Testis (tissue), 3 donors: ENCODE measurements around the gene TMC3. TPM values are rescaled to one million over a fixed set of nuclear protein-coding genes. Genes with fewer than 3 reads are reported as not detected.

Source experiments
- DNase-seq: peaks from one replicate; pipeline ENCODE4 v3.0.0-alpha.2; 2019
- H3K27ac ChIP-seq, 2 donors: fragments of 200-600 bp; sonication (generic); one replicate each; pipeline ENCODE4 v1.5.1; 2019
- H3K27me3 ChIP-seq: fragments of 200-600 bp; sonication (generic); one replicate; pipeline ENCODE4 v1.5.1; 2019
- H3K36me3 ChIP-seq: fragments of 200-600 bp; sonication (generic); one replicate; pipeline ENCODE4 v1.5.1; 2017; ENCODE audit warnings: low read depth; ENCODE audit errors: missing control alignments
- H3K4me1 ChIP-seq: fragments of 200-600 bp; sonication (generic); one replicate; pipeline ENCODE4 v1.5.1; 2019
- H3K4me3 ChIP-seq, 2 donors: fragments of 200-600 bp; sonication (generic); one replicate each; pipeline ENCODE4 v1.5.1; 2017 to 2019
- H3K9me3 ChIP-seq: fragments of 200-600 bp; sonication (generic); one replicate; pipeline ENCODE4 v1.5.1; 2017
- POLR2A ChIP-seq: fragments of 450-650 bp; IDR thresholded peaks from one replicate; pipeline ENCODE4 v1.6.1; 2017; ENCODE audit warnings: antibody characterized with exemption, mild to moderate bottlenecking, moderate library complexity
- WGBS, 2 donors: methylation state at CpG; one replicate each; pipeline ENCODE4 v1.1.5; 2018; 5-methylcytosine and 5-hydroxymethylcytosine counted together
- intact Hi-C: fragments of 100-400 bp; cut with DNase I; formaldehyde crosslinking; loops from one replicate; pipeline ENCODE4 v1.15.1; 2023; ENCODE audit warnings: low total_unique reads
- polyA plus RNA-seq: library from polyadenylated mRNA; stranded (reverse); fragments of 350-450 nt; fragmentation: Illumina TruSeq; extraction: RNeasy Lipid Tissue Mini Kit (QIAGEN cat#74804); gene quantifications from one replicate; pipeline ENCODE4 v1.2.3, GENCODE V29; 2014; ENCODE audit warnings: low read depth, low replicate concordance; ENCODE audit not compliant: insufficient read depth
- total RNA-seq, 2 donors: library from RNA; depleted of rRNA; stranded (reverse); fragments of >200 nt; gene quantifications; one replicate each; pipeline ENCODE4 v1.2.3, GENCODE V29; 2016
- TF ChIP-seq, protein P1 (sequence below), 3 experiments: fragments of 450-650 bp in 2 of 3; fragments of 200-600 bp in 1 of 3; sonication (generic) in 1 of 3; IDR thresholded peaks; one replicate each; pipeline ENCODE4 v1.5.1; 2016 to 2019; ENCODE audit warnings: antibody characterized with exemption in 3 of 3, mild to moderate bottlenecking in 2 of 3, moderate library complexity in 1 of 3

TMC3 gene
- total and polyA plus RNA-seq, 3 donors from 2014 or later: 0.16 to 0.31 (median 0.26) TPM

- 92 to 94% methylated on average over 4 to 5 of the region's 5 CpGs for WGBS, 2 donors
Observed at GRCh38 chr15:81314378-81314777, 59.6 kb downstream of the TMC3 start.

DNA sequence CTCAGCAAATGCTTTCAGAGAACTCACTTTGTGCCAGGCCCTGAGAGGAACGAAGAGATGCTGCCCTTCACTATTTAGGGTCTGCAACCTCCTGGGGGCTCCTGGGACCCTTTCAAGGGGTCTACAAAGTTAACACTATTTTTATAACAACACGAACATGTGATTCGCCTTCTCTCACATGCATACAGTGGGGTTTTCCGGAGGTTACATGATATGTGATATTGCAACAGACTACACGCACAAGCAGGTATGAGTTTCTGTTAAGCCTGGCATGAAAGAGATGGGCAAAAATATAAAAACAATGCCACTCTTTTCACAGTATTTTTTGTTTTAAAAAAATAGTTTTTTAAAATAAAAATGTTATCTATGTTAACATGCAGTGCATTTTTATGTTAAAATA is 60.3 kb downstream of the TMC3 start:
- TF ChIP-seq, protein P1, sequence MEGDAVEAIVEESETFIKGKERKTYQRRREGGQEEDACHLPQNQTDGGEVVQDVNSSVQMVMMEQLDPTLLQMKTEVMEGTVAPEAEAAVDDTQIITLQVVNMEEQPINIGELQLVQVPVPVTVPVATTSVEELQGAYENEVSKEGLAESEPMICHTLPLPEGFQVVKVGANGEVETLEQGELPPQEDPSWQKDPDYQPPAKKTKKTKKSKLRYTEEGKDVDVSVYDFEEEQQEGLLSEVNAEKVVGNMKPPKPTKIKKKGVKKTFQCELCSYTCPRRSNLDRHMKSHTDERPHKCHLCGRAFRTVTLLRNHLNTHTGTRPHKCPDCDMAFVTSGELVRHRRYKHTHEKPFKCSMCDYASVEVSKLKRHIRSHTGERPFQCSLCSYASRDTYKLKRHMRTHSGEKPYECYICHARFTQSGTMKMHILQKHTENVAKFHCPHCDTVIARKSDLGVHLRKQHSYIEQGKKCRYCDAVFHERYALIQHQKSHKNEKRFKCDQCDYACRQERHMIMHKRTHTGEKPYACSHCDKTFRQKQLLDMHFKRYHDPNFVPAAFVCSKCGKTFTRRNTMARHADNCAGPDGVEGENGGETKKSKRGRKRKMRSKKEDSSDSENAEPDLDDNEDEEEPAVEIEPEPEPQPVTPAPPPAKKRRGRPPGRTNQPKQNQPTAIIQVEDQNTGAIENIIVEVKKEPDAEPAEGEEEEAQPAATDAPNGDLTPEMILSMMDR (IDR thresholded peaks at IDR 0.05): no peak
- no peak for TF ChIP-seq POLR2A
- no peak for DNase-seq
- WGBS, 2 donors: 93 to 95% methylated on average over 5 of the region's 5 CpGs
- no peaks in the 10 kb centered on the region for H3K9me3 ChIP-seq
- H3K27ac ChIP-seq: peak overlapping the region in 1 of 2 donors; percentile 50
- no peaks in the 10 kb centered on the region for H3K27me3 ChIP-seq
- no peak overlapping the region for H3K4me3 ChIP-seq
- H3K36me3 ChIP-seq: no peaks in the 10 kb centered on the region
- H3K4me1 ChIP-seq: peaks cover 16% of the 10 kb centered on the region
- intact Hi-C loops: no loop called here

More at GRCh38 chr15:81314378-81314777, 59.6 kb downstream of the TMC3 start:
- H3K27me3 ChIP-seq: no peaks in the 10 kb centered on the region
- H3K36me3 ChIP-seq: no peaks in the 10 kb centered on the region
- H3K4me3 ChIP-seq: no peak overlapping the region
- DNase-seq: no peak
- H3K4me1 ChIP-seq: peaks cover 16% of the 10 kb centered on the region
- TF ChIP-seq, protein P1 (IDR thresholded peaks at IDR 0.05): no peak
- no peak for TF ChIP-seq POLR2A
- intact Hi-C loops: no loop called here
- H3K27ac ChIP-seq: no peak overlapping the region
- H3K9me3 ChIP-seq: no peaks in the 10 kb centered on the region

DNA sequence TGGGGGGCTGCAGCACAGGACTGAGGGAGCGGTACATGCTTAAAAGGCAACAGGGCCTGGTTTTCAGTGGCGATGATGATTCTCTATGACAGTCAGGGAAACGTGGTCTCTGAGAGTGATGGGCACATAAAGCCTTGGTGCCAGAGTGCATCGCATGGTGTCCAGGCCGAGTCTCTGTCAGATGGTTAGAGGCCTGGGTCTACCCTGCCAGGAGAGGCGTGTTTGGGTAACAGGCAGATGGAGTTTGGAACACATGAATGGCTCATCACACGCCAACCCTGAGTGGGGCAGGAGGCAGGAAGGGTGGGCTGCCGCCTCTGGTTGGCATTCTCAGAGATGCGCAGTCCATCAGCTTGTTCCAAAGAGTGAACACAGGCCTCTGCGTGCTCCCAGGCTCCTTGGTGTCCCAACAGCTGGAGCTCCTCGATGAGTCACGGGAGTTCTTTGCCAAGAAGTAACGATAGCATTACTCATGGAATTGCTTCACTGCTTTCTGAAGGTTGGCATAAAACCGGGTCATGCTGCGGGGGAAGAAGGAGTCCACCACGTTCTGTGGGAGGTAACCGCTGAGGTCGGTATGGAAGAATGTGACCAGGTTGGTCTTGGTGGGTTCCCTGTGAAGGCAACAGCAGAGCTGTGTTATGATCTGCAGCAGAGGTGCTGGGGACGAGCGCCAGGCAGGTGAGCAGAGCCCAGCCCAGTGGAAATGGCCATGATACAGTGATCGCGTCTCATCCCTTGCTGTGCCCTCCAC is 61.0 kb downstream of the TMC3 start:
- H3K27ac ChIP-seq: peak overlapping the region in 1 of 2 donors; percentile 50
- no peaks in the 10 kb centered on the region for H3K9me3 ChIP-seq
- intact Hi-C loops: no loop called here
- no peak overlapping the region for H3K4me3 ChIP-seq
- H3K36me3 ChIP-seq: no peaks in the 10 kb centered on the region
- peak; percentile 77 for DNase-seq
- H3K27me3 ChIP-seq: no peaks in the 10 kb centered on the region
- peaks cover 16% of the 10 kb centered on the region for H3K4me1 ChIP-seq
- 67 to 78% methylated on average over 22 of the region's 22 CpGs for WGBS, 2 donors
- TF ChIP-seq, protein P1 (IDR thresholded peaks at IDR 0.05): no peak
- TF ChIP-seq POLR2A: no peak

- Histone ChIP-seq H3K27me3 (no peaks in the 10 kb centered on the region), H3K4me3 (no peak overlapping the region), H3K9me3 (no peaks in the 10 kb centered on the region), H3K4me1 (peaks cover 16% of the 10 kb centered on the region), H3K36me3 (no peaks in the 10 kb centered on the region), H3K27ac (peak overlapping the region in 1 of 2 donors; percentile 50)
- intact Hi-C loops: no loop called here
- WGBS, 2 donors: 76 to 82% methylated on average over 10 of the region's 10 CpGs
- DNase-seq: no peak
- TF ChIP-seq POLR2A: no peak
- TF ChIP-seq, protein P1 (IDR thresholded peaks at IDR 0.05): no peak
Observed at GRCh38 chr15:81311752-81312464, 62.1 kb downstream of the TMC3 start.
